ENCODE measurements around the gene BCL2A1.

GRCh38 chr15:80003934-80004472 is 33.0 kb upstream of the BCL2A1 start:
- TF ChIP-seq POLR2A (IDR thresholded peaks at IDR 0.05) (no peak), CTCF (IDR thresholded peaks at IDR 0.05) (no peak), EP300 (IDR thresholded peaks at IDR 0.05; ENCODE audit: low read depth) (no peak), POLR2AphosphoS5 (IDR thresholded peaks at IDR 0.05) (no peak)
